Neural cell (in vitro differentiated cells): Measurements from ENCODE around the gene DDX1. TPM values are rescaled to one million over a fixed set of nuclear protein-coding genes. Genes with fewer than 3 reads are reported as not detected.

Experiments
- H2AFZ ChIP-seq: fragments of 200-600, 300-800 bp; sonication (generic), shearing (Covaris generic); 2 replicates; pipeline ENCODE4 v1.6.0; 2014; ENCODE audit warnings: low read depth, mild to moderate bottlenecking, antibody characterized with exemption, low read length, moderate library complexity
- H3F3A ChIP-seq: fragments of 200-600 bp; shearing (Covaris generic); 2 replicates; pipeline ENCODE4 v1.6.1; 2016; ENCODE audit warnings: mild to moderate bottlenecking, moderate library complexity, mixed read lengths, antibody characterized with exemption, low read length; ENCODE audit not compliant: insufficient read depth, poor library complexity, severe bottlenecking
- H3K27ac ChIP-seq: fragments of 200-600, 300-800 bp; sonication (generic), shearing (Covaris generic); 2 replicates; pipeline ENCODE4 v1.5.1; 2014; ENCODE audit warnings: mild to moderate bottlenecking, low read length, moderate library complexity
- H3K27me3 ChIP-seq: fragments of 300-800, 200-600 bp; sonication (generic), shearing (Covaris generic); 2 replicates; pipeline ENCODE4 v1.6.0; 2014; ENCODE audit warnings: mild to moderate bottlenecking, low read depth, low read length, moderate library complexity; ENCODE audit not compliant: insufficient read depth
- H3K36me3 ChIP-seq: fragments of 300-800, 200-600 bp; sonication (generic), shearing (Covaris generic); 2 replicates; pipeline ENCODE4 v1.5.1; 2014; ENCODE audit warnings: mild to moderate bottlenecking, antibody characterized with exemption, low read length, moderate library complexity; ENCODE audit not compliant: insufficient read depth
- H3K4me2 ChIP-seq: fragments of 300-800, 200-600 bp; sonication (generic), shearing (Covaris generic); 2 replicates; pipeline ENCODE4 v1.6.0; 2014; ENCODE audit warnings: mild to moderate bottlenecking, low read length
- H3K4me3 ChIP-seq: fragments of 300-800, 200-600 bp; sonication (generic), shearing (Covaris generic); 2 replicates; pipeline ENCODE4 v1.5.1; 2014; ENCODE audit warnings: mild to moderate bottlenecking, low read length, moderate library complexity
- H3K79me2 ChIP-seq: fragments of 200-600 bp; shearing (Covaris generic); replicated peaks from 2 replicates; pipeline ENCODE4 v1.6.0; 2014; ENCODE audit warnings: mild to moderate bottlenecking, low read length, moderate library complexity; ENCODE audit not compliant: insufficient read depth
- H3K9ac ChIP-seq: fragments of 300-800, 200-600 bp; sonication (generic), shearing (Covaris generic); 2 replicates; pipeline ENCODE4 v1.6.1; 2016; ENCODE audit warnings: mild to moderate bottlenecking, low read length, mixed read lengths
- H3K9me2 ChIP-seq: fragments of 200-600 bp; shearing (Covaris generic); 2 replicates; pipeline ENCODE4 v1.6.1; 2016; ENCODE audit warnings: mild to moderate bottlenecking, low read length, mixed read lengths; ENCODE audit not compliant: insufficient read depth
- H3K9me3 ChIP-seq: fragments of 200-600, 300-800 bp; sonication (generic), shearing (Covaris generic); 2 replicates; pipeline ENCODE4 v1.6.1; 2016; ENCODE audit warnings: mild to moderate bottlenecking, mixed run types, low read length, moderate library complexity, mixed read lengths
- H4K20me1 ChIP-seq: fragments of 200-600 bp; shearing (Covaris generic); 2 replicates; pipeline ENCODE4 v1.6.1; 2016; ENCODE audit warnings: mild to moderate bottlenecking, mixed run types; ENCODE audit not compliant: insufficient read depth
- EP300 ChIP-seq: fragments of 450-650 bp; conservative IDR thresholded peaks from 2 replicates; pipeline ENCODE4 v1.6.1; 2014; ENCODE audit warnings: antibody characterized with exemption, mild to moderate bottlenecking, moderate library complexity; ENCODE audit not compliant: poor library complexity, severe bottlenecking
- EZH2 ChIP-seq: fragments of 200-600, 300-800 bp; shearing (Covaris generic), sonication (generic); IDR thresholded peaks from 2 replicates; pipeline ENCODE4 v1.6.1; 2014; ENCODE audit warnings: antibody characterized with exemption, low read length, borderline replicate concordance, mild to moderate bottlenecking; ENCODE audit not compliant: insufficient read depth, poor library complexity, severe bottlenecking
- MXI1 ChIP-seq: fragments of 450-650 bp; conservative IDR thresholded peaks from 2 replicates; pipeline ENCODE4 v1.6.1; 2014; ENCODE audit warnings: antibody characterized with exemption, mild to moderate bottlenecking; ENCODE audit not compliant: poor library complexity, severe bottlenecking
- POLR2AphosphoS5 ChIP-seq: IDR thresholded peaks from 2 replicates; pipeline ENCODE4 v1.6.1; 2012
- RAD21 ChIP-seq: fragments of 450-650 bp; conservative IDR thresholded peaks from 2 replicates; pipeline ENCODE4 v1.6.1; 2014; ENCODE audit warnings: antibody characterized with exemption, mild to moderate bottlenecking, moderate library complexity
- SMC3 ChIP-seq: fragments of 450-650 bp; conservative IDR thresholded peaks from 2 replicates; pipeline ENCODE4 v1.6.1; 2014; ENCODE audit warnings: antibody characterized with exemption, mild to moderate bottlenecking, moderate library complexity; ENCODE audit not compliant: poor library complexity
- TAF1 ChIP-seq: IDR thresholded peaks from 2 replicates; pipeline ENCODE4 v1.6.1; 2012; ENCODE audit warnings: low read depth
- polyA plus RNA-seq: library from polyadenylated mRNA; depleted of rRNA; stranded (reverse); fragments of >200 nt; gene quantifications from 2 replicates; pipeline ENCODE4 v1.2.3, GENCODE V29; 2014
- TF ChIP-seq, protein P1 (sequence below): fragments of 450-650 bp; IDR thresholded peaks from 2 replicates; pipeline ENCODE4 v1.5.1; 2014; ENCODE audit warnings: antibody characterized with exemption, mild to moderate bottlenecking, moderate library complexity; ENCODE audit not compliant: poor library complexity, severe bottlenecking
- TF ChIP-seq, protein P2 (sequence below): IDR thresholded peaks from 2 replicates; pipeline ENCODE4 v1.6.1; 2012; ENCODE audit warnings: borderline replicate concordance

DDX1 gene
- polyA plus RNA-seq, 1 donor from 2014 or later, result 159 TPM

DNA sequence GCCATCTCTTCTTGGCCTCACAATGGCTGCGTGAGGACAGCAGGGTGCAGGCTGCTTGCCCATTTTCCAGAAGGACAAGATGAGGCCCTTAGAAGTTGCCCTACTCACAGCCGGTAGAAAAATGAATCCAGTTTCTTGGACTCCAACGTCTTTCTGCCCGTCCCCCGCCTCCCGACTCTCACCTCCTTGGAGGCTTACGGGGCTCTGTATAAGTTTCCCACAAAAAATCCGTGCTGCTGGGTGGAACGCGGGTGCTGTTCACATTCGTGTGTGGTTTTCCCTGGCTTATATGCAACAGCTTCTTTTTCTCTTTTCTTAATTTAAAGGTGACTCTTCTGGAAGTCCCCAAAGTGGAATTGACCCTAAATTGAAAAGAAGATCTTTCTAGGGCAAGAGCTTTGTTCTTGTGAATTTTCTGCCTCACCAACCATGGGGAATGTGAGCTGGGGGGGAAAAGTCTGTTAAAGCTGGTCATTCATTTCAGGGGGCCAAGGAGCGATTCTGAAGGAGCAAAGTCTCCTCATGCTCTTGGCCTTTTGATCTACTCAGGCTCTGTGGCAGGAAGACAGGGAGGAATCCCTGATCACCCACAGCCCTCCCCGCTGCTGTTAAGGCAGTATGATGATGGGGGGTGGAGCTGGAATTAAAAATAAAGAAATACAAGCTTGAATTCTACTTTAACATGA, 51.3 kb downstream of the DDX1 start:
- Histone ChIP-seq H3K9me3 (no peaks in the 10 kb centered on the region), H3K27ac (no peak overlapping the region), H3K9ac (no peak overlapping the region), H3K79me2 (no peaks in the 10 kb centered on the region), H4K20me1 (no peaks in the 10 kb centered on the region), H3F3A (no peaks in the 10 kb centered on the region), H3K4me3 (no peak overlapping the region), H3K4me2 (no peak overlapping the region), H3K9me2 (no peaks in the 10 kb centered on the region), H2AFZ (no peak overlapping the region), H3K27me3 (no peaks in the 10 kb centered on the region), H3K36me3 (peaks cover 11% of the 10 kb centered on the region)
- TF ChIP-seq, protein P1, sequence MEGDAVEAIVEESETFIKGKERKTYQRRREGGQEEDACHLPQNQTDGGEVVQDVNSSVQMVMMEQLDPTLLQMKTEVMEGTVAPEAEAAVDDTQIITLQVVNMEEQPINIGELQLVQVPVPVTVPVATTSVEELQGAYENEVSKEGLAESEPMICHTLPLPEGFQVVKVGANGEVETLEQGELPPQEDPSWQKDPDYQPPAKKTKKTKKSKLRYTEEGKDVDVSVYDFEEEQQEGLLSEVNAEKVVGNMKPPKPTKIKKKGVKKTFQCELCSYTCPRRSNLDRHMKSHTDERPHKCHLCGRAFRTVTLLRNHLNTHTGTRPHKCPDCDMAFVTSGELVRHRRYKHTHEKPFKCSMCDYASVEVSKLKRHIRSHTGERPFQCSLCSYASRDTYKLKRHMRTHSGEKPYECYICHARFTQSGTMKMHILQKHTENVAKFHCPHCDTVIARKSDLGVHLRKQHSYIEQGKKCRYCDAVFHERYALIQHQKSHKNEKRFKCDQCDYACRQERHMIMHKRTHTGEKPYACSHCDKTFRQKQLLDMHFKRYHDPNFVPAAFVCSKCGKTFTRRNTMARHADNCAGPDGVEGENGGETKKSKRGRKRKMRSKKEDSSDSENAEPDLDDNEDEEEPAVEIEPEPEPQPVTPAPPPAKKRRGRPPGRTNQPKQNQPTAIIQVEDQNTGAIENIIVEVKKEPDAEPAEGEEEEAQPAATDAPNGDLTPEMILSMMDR, result no peak
- TF ChIP-seq RAD21 (no peak), TAF1 (no peak), SMC3 (no peak), MXI1 (no peak), EP300 (no peak), POLR2AphosphoS5 (no peak), EZH2 (no peak)
- TF ChIP-seq, protein P2, sequence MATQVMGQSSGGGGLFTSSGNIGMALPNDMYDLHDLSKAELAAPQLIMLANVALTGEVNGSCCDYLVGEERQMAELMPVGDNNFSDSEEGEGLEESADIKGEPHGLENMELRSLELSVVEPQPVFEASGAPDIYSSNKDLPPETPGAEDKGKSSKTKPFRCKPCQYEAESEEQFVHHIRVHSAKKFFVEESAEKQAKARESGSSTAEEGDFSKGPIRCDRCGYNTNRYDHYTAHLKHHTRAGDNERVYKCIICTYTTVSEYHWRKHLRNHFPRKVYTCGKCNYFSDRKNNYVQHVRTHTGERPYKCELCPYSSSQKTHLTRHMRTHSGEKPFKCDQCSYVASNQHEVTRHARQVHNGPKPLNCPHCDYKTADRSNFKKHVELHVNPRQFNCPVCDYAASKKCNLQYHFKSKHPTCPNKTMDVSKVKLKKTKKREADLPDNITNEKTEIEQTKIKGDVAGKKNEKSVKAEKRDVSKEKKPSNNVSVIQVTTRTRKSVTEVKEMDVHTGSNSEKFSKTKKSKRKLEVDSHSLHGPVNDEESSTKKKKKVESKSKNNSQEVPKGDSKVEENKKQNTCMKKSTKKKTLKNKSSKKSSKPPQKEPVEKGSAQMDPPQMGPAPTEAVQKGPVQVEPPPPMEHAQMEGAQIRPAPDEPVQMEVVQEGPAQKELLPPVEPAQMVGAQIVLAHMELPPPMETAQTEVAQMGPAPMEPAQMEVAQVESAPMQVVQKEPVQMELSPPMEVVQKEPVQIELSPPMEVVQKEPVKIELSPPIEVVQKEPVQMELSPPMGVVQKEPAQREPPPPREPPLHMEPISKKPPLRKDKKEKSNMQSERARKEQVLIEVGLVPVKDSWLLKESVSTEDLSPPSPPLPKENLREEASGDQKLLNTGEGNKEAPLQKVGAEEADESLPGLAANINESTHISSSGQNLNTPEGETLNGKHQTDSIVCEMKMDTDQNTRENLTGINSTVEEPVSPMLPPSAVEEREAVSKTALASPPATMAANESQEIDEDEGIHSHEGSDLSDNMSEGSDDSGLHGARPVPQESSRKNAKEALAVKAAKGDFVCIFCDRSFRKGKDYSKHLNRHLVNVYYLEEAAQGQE, result no peak

DNA sequence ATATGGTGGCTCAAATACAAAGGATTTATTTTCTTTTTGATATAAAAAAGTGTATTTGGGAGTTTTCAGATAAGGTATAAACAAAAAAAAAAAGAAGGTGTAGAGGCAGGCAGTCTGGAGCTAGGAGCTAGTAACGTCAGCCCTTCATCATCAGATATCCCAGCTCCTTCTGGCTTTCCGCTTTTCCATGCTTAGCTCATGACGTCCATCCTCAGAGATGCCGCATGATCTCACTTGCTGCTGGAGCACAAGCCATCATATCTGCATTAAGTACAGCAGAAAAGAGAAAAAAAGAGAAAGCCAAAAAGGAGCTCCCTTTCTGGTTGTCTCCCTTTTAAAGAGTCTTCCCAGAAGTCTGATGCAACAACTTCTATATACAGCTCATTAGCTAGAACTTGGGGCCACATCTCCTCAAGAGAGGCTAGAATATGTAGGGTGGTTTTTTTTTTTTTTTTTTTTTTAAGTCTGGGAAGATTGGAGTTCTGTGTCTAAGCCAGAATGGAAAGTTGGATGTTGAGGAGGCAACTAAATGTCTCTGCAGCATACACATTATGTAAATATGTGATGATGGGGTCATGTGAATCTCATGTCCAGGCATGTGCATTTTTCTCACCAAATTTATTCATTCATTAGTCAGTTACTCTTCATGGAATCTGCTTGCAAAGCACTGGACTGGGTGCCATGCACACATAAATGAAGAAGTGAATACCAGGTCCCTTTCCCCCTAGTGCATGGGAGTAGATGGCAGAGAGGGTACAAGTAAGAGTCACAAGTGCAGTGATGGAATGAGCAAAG, 52.3 kb downstream of the DDX1 start:
- TF ChIP-seq TAF1 (no peak), RAD21 (no peak)
- peaks cover 11% of the 10 kb centered on the region for H3K36me3 ChIP-seq
- no peak overlapping the region for H3K4me2 ChIP-seq
- H3K9me3 ChIP-seq, result no peaks in the 10 kb centered on the region
- H3K27ac ChIP-seq, result no peak overlapping the region
- no peaks in the 10 kb centered on the region for H4K20me1 ChIP-seq
- H3K9ac ChIP-seq, result no peak overlapping the region
- H3F3A ChIP-seq, result no peaks in the 10 kb centered on the region
- no peaks in the 10 kb centered on the region for H3K79me2 ChIP-seq
- H3K9me2 ChIP-seq, result no peaks in the 10 kb centered on the region
- no peak overlapping the region for H2AFZ ChIP-seq
- H3K4me3 ChIP-seq, result no peak overlapping the region
- no peaks in the 10 kb centered on the region for H3K27me3 ChIP-seq
